GM23338 (cell line): Measurements from ENCODE around the gene LRRC10B.

ENCODE experiments used
- EZH2phosphoT487 ChIP-seq: fragments of 200-600 bp; sonication (generic); IDR thresholded peaks from one replicate; pipeline ENCODE4 v1.8.1; 2018; ENCODE audit warnings: antibody characterized with exemption; ENCODE audit not compliant: unreplicated experiment
- POLR2AphosphoS5 ChIP-seq: IDR thresholded peaks from 2 replicates; pipeline ENCODE4 v1.6.1; 2016; ENCODE audit warnings: antibody characterized with exemption, low read depth

DNA sequence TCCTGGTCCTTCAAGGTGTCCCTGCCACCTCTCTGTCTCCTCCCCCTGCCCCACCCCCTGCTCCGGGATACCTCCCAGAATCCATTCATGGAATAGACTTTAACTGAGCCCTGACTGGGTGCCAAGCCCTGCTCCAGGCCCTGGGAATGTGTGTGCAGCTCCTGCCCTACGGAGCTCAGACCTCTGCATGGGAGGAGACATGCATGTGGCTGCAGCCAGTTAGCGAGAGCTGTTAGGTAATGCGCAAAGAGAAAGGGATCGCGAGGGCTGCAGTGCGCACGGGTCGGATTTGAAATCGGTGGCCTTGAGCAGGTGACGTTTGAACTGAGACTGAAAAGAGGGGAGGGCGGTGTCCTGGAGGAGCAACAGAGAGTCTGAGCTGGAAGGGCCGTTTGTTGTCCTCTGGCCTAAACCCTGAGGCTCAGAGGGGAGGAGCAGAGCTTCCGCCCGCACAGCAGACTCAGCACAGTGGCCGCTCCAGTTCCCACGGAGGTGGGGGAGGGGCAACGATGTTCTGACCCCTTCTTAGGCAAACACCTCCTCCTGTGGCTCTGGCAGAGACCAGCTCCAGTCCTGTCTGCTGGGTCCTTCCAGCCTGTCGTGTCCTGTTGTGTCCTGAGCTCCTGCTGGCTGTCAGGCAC, 19.8 kb upstream of the LRRC10B start:
- TF ChIP-seq POLR2AphosphoS5, result no peak
- TF ChIP-seq EZH2phosphoT487, result no peak
